Peyer's patch (tissue), 4 donors: ENCODE results near the gene CMTM1.

ENCODE experiments used
- CTCF ChIP-seq, 6 experiments: fragments of 450-650 bp in 4 of 6; fragments of 200-600 bp in 2 of 6; sonication (generic) in 1 of 6; IDR thresholded peaks; one replicate each; pipeline ENCODE4 v1.5.1; 2017 to 2019; ENCODE audit warnings: antibody characterized with exemption in 6 of 6, mild to moderate bottlenecking in 3 of 6, moderate library complexity in 1 of 6
- POLR2A ChIP-seq, 2 donors: fragments of 450-650 bp; IDR thresholded peaks; one replicate each; pipeline ENCODE4 v1.5.1; 2017; ENCODE audit warnings: antibody characterized with exemption in 2 of 2, mild to moderate bottlenecking in 2 of 2, moderate library complexity in 2 of 2

- TF ChIP-seq CTCF (IDR thresholded peaks at IDR 0.05) (no peak), POLR2A (IDR thresholded peaks at IDR 0.05) (no peak)
Measured at GRCh38 chr16:66541388-66542355, 24.6 kb upstream of the CMTM1 start.
